Renal pelvis (tissue), 4 donors: ENCODE data around the gene ACTR3C. TPM values are rescaled to one million over a fixed set of nuclear protein-coding genes. Genes with fewer than 3 reads are reported as not detected.
"Not testable (repeated sequence)": the region's sequence is repeated elsewhere in the genome, so short reads cannot be mapped to it uniquely, and the experiment has no call there.

Experiments
- DNase-seq: peaks from one replicate; pipeline ENCODE4 v3.0.0-alpha.2; 2013
- polyA plus RNA-seq, 3 donors: library from polyadenylated mRNA; unstranded; fragments of 120-200 nt; gene quantifications; one replicate each; pipeline ENCODE4 v1.2.1, GENCODE V29; 2013; ENCODE audit not compliant: insufficient read length in 3 of 3

Gene ACTR3C
- polyA plus RNA-seq, 3 donors = 8.7 to 10.7 (median 9.1) TPM

- DNase-seq = no peak
Measured at GRCh38 chr7:150317748-150318444, 5.4 kb downstream of the ACTR3C start.

GRCh38 chr7:150316987-150317386 lies 6.4 kb downstream of the ACTR3C start:
- not testable (repeated sequence) for DNase-seq

DNA sequence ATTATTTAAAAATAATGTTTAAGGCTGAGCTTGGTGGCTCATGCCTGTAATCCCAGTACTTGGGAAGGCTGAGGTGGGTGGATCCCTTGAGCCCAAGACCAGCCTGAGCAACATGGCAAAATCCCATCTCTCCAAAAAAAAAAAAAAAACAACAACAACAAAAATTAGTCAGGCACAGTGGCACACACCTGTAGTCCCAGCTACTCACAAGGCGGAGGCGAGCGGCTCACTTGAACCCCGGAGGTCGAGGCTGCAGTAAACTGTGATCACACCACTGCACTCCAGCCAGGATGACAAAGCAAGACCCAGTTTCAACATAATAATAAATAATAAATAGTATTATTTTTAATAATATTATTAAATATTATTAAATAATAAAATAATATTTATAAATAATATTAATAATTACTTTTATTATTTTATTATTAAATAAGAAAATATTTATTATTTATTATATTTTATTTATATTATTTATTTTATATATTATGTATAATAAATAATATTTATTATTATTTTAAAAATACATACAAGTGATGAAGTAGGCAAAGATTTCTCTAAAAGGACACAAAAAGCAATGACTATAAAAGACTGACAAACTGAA lies 8.6 kb downstream of the ACTR3C start:
- no peak for DNase-seq

DNA sequence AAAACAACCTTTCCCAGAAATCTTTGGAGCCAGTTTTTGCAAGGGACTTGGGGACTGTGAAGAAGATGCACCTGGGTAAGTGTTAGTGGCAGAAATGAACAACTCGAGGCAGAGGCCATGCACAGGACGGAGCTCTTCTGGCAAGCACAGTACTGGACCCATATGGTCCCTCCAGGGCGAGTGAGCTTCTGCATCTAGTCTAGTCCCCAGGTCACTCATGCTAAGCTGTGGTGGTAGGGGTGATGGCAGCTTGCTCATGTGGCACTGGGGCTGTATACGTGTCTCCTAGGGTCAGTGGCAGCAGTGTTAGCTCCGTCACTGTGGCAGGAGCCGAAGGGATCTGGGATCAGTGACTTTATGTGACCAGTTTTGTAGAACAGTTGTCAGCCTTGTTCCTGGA lies 9.5 kb downstream of the ACTR3C start:
- DNase-seq = no peak

- no peak for DNase-seq
Measured at GRCh38 chr7:150313367-150313809, 10.0 kb downstream of the ACTR3C start.

DNA sequence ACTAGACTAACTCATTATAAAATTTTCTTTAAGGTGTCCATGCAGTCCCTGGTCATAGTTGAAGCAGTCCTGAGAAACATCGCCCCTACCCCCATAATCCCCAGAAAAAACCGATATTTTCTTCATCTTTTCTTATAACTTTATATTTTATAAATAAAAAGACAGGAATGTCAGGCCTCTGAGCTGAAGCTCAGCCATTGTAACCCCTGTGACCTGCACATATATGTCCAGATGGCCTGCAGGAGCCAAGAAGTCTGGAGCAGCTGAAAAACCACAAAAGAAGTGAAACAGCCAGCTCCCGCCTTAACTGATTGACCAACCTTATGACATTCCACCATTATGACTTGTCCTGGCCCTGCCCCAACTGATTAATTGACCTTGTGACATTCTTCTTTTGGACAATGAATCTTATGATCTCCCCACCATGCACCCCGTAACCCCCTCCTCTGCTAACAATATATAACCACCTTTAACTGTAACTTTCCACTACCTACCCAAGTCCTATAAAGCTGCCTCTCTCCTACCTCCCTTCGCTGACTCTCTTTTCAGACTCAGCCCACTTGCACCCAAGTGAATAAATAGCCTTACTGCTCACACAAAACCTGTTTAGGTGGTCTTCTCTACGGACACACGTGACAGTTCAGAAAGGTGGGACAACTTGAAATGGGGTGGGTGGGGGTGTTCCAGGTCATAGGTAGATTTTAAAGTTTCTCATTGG lies 10.5 kb downstream of the ACTR3C start:
- DNase-seq = not testable (repeated sequence)

DNA sequence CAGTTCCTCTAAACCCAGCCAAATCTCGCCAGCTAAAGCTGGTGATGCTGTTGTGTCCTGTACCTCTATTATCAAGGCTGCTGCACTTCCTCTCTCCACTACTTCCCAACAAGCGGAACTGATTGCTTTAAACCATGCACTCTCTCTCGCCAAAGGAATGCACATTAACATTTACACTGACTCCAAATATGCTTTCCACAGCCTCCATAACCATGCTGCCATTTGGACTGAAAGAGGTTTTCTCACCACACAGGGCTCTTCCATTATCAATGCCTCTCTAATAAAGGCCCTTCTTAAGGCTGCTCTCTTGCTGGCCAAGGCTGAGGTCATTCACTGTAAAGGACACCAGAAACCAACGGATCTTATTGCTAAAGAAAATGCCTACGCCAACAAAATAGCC lies 11.6 kb downstream of the ACTR3C start:
- no peak for DNase-seq

DNA sequence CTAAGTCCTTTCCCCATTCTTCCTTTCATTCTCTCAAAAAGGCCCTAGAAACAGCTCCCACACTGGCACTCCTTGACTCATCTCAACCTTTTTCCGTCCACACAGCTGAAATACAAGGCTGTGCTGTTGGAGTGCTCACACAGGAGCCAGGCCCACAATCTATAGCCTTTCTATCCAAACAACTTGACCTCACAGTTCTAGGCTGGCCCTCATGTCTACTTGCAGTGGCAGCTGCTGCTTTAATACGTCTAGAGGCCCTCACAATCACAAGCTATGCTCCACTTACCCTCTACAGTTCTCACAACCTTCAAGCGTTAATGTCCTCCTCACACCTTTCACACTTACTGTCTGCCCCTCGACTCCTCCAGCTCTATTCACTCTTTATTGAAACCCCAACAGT lies 12.2 kb downstream of the ACTR3C start:
- no peak for DNase-seq

DNA sequence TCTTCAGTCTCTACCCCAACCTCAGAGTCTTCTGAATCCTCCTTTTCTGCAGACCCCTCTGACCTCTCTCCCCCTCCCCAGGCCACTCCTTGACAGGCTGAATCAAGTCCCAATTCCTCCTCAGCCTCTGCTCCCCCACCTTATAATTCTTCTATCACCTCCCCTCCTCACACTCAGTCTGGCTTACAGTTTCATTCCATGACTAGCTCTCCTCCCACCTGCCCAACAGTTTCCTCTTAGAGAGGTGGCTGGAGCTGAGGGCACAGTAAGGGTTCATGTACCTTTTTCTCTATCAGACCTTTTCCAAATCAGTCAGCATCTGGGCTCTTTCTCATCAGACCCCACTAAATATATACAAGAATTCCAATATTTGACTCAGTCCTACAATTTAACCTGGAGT lies 14.8 kb downstream of the ACTR3C start:
- DNase-seq = no peak

- no peak for DNase-seq
Measured at GRCh38 chr7:150307904-150308303, 15.4 kb downstream of the ACTR3C start.

DNA sequence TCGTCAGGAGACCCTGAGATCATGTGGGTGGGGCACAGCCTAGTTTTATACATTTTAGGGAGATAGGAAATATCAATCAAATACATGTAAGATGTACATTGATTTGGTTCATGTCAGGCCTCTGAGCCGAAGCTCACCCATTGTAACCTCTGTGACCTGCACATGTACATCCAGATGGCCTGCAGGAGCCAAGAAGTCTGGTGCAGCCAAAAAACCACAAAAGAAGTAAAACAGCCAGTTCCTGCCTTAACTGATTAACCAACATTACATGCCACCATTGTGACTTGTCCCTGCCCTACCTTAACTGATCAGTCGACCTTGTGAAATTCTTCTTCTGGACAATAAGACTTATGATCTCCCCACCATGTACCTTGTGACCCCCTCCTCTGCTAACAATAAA lies 16.2 kb downstream of the ACTR3C start:
- DNase-seq = no peak

DNA sequence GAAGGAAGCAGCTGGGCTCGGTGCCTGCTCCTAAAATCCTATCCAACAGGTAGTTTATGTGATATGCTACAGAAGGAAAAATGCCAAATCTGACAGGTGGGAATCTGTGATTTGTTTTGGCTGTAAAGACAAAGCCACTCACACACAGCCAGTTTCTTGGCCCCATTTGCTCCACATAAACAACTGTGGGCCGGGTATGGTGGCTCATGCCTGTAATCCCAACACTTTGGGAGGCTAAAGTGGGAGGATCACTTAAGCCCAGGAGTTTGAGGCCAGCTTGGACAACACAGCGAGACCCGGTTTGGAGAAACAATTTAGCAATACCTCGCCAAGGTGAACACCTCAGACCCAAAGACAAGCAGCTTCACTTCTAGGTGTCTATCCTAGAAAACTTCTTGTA lies 17.0 kb downstream of the ACTR3C start:
- not testable (repeated sequence) for DNase-seq

DNA sequence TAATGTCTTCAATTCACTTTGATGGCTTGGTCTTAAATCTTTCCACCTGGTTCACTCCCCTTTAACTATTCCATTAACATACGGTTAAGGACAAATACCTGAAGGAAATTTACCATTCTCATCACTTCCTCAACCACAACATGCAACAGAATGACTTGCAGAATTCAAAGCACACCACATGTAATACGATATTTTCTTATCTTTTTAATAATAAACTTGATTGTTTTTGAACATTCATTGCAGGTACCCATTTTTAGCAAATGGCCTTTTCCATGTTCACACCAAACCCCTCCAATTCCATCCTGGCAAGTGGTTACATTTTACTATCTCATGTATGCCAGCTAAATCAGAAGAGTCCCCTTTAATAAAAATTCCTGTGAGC lies 17.5 kb downstream of the ACTR3C start:
- DNase-seq = not testable (repeated sequence)

GRCh38 chr7:150305259-150305902 lies 18.0 kb downstream of the ACTR3C start:
- DNase-seq = not testable (repeated sequence)

DNA sequence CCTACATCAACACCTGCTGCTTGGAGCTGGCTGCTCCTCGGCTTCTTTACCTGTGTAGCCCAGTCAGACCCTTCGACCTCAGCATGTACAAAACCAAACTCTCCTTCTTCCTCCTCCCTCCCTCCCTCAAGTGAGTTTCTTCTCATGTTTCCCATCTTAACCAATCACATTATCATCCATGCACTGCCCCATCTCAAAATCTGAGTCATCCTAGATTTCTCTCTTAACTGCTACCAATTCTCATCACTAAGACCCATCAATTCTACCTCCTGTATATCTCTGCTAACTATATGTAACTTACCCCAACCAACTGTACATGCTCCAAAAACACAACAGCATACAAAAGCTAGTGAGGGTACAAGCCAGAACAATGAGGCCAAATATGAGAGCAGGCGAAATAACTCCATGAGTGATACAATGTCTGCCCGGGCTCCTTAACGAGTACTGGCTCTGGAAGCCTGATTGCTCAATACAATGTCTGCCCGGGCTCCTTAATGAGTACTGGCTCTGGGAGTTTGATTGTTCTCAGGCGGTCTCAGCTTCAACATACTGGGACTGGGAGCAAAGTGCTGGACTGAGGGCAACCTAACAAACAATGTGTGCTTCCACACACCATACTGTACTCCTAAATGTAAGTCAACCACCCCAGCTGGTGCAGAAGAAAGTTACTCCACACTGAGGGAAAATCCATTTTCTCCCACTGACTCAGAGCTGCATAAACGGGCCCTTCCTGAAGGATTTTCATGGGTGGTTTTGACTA lies 18.7 kb downstream of the ACTR3C start:
- not testable (repeated sequence) for DNase-seq

DNA sequence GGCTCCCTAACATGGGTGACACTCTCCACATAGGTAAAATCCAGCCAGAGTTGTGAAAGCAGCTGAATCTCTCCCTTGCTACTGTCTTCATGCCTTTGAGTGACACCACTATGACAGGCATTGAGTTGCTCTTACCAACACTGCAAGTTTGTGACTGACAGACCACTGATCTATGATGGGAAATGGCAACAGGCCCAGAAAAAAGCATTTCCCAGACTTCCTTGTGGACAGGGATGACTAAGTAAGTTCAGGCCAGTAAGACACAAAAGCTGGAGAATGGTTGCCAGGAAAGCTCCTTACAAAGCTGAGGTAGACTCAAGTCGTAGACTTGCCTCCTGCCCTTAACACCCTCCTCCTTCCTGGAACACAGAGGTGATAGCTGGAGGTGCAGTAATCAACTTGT lies 20.4 kb downstream of the ACTR3C start:
- DNase-seq = not testable (repeated sequence)

GRCh38 chr7:150297978-150298377 lies 25.4 kb downstream of the ACTR3C start:
- DNase-seq = not testable (repeated sequence)

- not testable (repeated sequence) for DNase-seq
Measured at GRCh38 chr7:150296802-150297201, 26.5 kb downstream of the ACTR3C start.

DNA sequence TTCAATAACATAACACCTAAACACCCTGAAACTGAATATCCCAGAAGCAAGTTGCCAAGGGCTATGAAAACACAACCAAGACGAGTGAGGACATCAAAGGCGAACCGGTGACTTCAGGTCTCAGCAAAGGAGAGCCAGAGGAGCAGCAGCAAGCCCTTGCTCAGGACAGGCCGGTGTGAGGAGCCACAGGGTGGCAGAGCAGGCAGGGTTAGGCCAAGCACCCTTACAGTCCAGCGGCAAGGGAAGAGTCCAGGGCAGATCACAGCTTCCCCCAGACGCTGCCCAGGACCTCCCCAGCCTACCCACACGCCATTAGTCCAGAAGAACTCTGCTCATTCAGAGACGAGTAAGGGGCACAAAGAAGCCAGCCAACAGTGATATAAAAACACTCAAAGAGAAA lies 27.7 kb downstream of the ACTR3C start:
- DNase-seq = not testable (repeated sequence)

- DNase-seq = not testable (repeated sequence)
Measured at GRCh38 chr7:150295027-150295426, 28.3 kb downstream of the ACTR3C start.

DNA sequence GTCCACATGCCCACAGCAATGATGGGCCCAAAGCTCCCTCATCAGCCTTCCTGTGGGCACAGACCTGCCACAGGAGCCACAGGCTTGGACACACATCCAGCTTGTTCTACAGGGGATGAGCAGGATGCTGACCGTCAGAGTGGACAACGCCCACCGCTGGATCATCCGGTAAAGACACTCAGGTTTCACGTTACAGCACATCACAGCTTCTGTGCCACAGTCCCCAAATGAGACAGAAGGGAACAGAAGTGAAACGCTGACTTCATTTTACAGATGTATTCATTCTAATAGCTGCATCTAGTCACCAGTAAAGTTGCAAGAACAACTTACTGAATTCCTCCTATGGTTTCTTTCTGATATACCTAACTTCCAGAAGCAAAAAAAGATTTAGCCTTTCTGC lies 33.0 kb downstream of the ACTR3C start:
- DNase-seq = not testable (repeated sequence)

DNA sequence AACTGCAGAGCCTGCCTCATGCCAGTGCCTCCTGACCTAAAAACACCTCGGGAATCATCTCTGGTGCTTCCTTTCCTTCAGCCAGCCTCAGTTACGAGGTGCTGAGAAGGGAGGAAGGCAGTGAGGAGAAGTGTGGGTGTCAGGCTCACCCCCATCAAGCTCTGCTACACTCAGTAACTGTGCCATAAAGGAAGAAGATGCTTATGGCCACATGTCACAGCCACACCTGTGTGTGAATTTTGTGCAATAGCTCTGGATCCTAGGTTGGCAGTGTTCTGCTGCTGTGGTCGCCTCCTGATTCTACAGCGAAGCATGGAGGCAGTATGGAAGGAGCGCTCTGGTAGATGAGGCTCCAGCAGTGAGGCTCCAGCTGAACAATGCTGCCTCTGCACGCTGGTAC lies 34.5 kb downstream of the ACTR3C start:
- DNase-seq = not testable (repeated sequence)
